Endothelial cell (in vitro differentiated cells): ENCODE measurements around the gene CYP27B1. TPM values are rescaled to one million over a fixed set of nuclear protein-coding genes. Genes with fewer than 3 reads are reported as not detected.

Source experiments
- DNase-seq: peaks from one replicate; pipeline ENCODE4 v3.0.0; 2021; ENCODE audit warnings: low spot score
- H3K27ac Mint-ChIP-seq: one replicate; pipeline ENCODE4 v1.8.0; 2021; ENCODE audit warnings: mixed read lengths, inconsistent platforms; ENCODE audit not compliant: unreplicated experiment
- H3K27me3 Mint-ChIP-seq: one replicate; pipeline ENCODE4 v1.8.0; 2021; ENCODE audit warnings: mild to moderate bottlenecking, moderate library complexity, mixed read lengths, inconsistent platforms; ENCODE audit not compliant: unreplicated experiment
- H3K36me3 Mint-ChIP-seq: one replicate; pipeline ENCODE4 v1.8.0; 2021; ENCODE audit warnings: mild to moderate bottlenecking, low read depth, mixed read lengths, inconsistent platforms; ENCODE audit not compliant: unreplicated experiment
- H3K4me1 Mint-ChIP-seq: one replicate; pipeline ENCODE4 v1.8.0; 2021; ENCODE audit warnings: mild to moderate bottlenecking, mixed read lengths, inconsistent platforms; ENCODE audit not compliant: unreplicated experiment
- H3K4me3 Mint-ChIP-seq: one replicate; pipeline ENCODE4 v1.8.0; 2021; ENCODE audit warnings: mild to moderate bottlenecking, mixed read lengths, inconsistent platforms; ENCODE audit not compliant: unreplicated experiment
- H3K9me3 Mint-ChIP-seq: one replicate; pipeline ENCODE4 v1.8.0; 2021; ENCODE audit warnings: mixed read lengths, inconsistent platforms; ENCODE audit not compliant: unreplicated experiment
- CTCF ChIP-seq: fragments of 200-600 bp; sonication (generic); IDR thresholded peaks from one replicate; pipeline ENCODE4 v1.5.0; 2021; ENCODE audit warnings: antibody characterized with exemption; ENCODE audit not compliant: unreplicated experiment
- total RNA-seq: library from RNA; stranded (reverse); fragmentation: NEBNext Ultra II Directional; extraction: Animal tissue kit (Norgen Biotek cat#: 25700); gene quantifications from one replicate; pipeline ENCODE4 v1.2.1, GENCODE V29; 2021; ENCODE audit not compliant: unreplicated experiment

Gene CYP27B1
- total RNA-seq, 1 donor from 2014 or later, result 1.4 TPM

GRCh38 chr12:57781244-57781643, 14.4 kb upstream of the CYP27B1 start:
- peaks cover 15% of the 10 kb centered on the region for H3K4me1 Mint-ChIP-seq
- no peak overlapping the region for H3K27ac Mint-ChIP-seq
- H3K4me3 Mint-ChIP-seq, result no peak overlapping the region
- TF ChIP-seq CTCF, result no peak
- peaks cover 2% of the 10 kb centered on the region for H3K27me3 Mint-ChIP-seq
- no peaks in the 10 kb centered on the region for H3K9me3 Mint-ChIP-seq
- no peak for DNase-seq
- H3K36me3 Mint-ChIP-seq, result peaks cover 20% of the 10 kb centered on the region

GRCh38 chr12:57780284-57780897, 13.5 kb upstream of the CYP27B1 start:
- TF ChIP-seq CTCF, result no peak
- no peak overlapping the region for H3K27ac Mint-ChIP-seq
- DNase-seq, result no peak
- H3K4me1 Mint-ChIP-seq, result peaks cover 15% of the 10 kb centered on the region
- H3K9me3 Mint-ChIP-seq, result no peaks in the 10 kb centered on the region
- no peak overlapping the region for H3K4me3 Mint-ChIP-seq
- H3K27me3 Mint-ChIP-seq, result peaks cover 2% of the 10 kb centered on the region
- peaks cover 22% of the 10 kb centered on the region for H3K36me3 Mint-ChIP-seq

GRCh38 chr12:57779736-57780135, 12.9 kb upstream of the CYP27B1 start:
- H3K36me3 Mint-ChIP-seq, result peaks cover 22% of the 10 kb centered on the region
- H3K4me1 Mint-ChIP-seq, result peaks cover 15% of the 10 kb centered on the region
- no peak overlapping the region for H3K27ac Mint-ChIP-seq
- TF ChIP-seq CTCF, result no peak
- H3K9me3 Mint-ChIP-seq, result no peaks in the 10 kb centered on the region
- no peak overlapping the region for H3K4me3 Mint-ChIP-seq
- no peak for DNase-seq
- peaks cover 2% of the 10 kb centered on the region for H3K27me3 Mint-ChIP-seq

- TF ChIP-seq CTCF, result no peak
- no peak for DNase-seq
- Mint-ChIP-seq H3K9me3 (no peaks in the 10 kb centered on the region), H3K4me3 (no peak overlapping the region), H3K27me3 (peaks cover 1% of the 10 kb centered on the region), H3K36me3 (peaks cover 15% of the 10 kb centered on the region), H3K27ac (no peak overlapping the region), H3K4me1 (peaks cover 11% of the 10 kb centered on the region)
Measured at GRCh38 chr12:57777911-57778310, 11.0 kb upstream of the CYP27B1 start.

- no peak for TF ChIP-seq CTCF
- H3K36me3 Mint-ChIP-seq, result peaks cover 12% of the 10 kb centered on the region
- H3K9me3 Mint-ChIP-seq, result no peaks in the 10 kb centered on the region
- H3K4me1 Mint-ChIP-seq, result peaks cover 9% of the 10 kb centered on the region
- no peak overlapping the region for H3K27ac Mint-ChIP-seq
- no peak overlapping the region for H3K4me3 Mint-ChIP-seq
- peaks cover 1% of the 10 kb centered on the region for H3K27me3 Mint-ChIP-seq
- DNase-seq, result no peak
Measured at GRCh38 chr12:57777367-57777766, 10.5 kb upstream of the CYP27B1 start.
